SH-SY5Y (cell line): ENCODE measurements around the gene IPO9.

ENCODE experiments used
- GATA2 ChIP-seq: IDR thresholded peaks from 2 replicates; pipeline ENCODE4 v1.6.1; 2011; ENCODE audit warnings: mild to moderate bottlenecking, low read depth, low read length
- GATA3 ChIP-seq: IDR thresholded peaks from 2 replicates; pipeline ENCODE4 v1.6.1; 2011; ENCODE audit warnings: low read depth, mild to moderate bottlenecking, low read length, moderate library complexity

The IPO9 gene

GRCh38 chr1:201886103-201886885 is 57.3 kb downstream of the IPO9 start:
- TF ChIP-seq GATA2, result no peak

DNA sequence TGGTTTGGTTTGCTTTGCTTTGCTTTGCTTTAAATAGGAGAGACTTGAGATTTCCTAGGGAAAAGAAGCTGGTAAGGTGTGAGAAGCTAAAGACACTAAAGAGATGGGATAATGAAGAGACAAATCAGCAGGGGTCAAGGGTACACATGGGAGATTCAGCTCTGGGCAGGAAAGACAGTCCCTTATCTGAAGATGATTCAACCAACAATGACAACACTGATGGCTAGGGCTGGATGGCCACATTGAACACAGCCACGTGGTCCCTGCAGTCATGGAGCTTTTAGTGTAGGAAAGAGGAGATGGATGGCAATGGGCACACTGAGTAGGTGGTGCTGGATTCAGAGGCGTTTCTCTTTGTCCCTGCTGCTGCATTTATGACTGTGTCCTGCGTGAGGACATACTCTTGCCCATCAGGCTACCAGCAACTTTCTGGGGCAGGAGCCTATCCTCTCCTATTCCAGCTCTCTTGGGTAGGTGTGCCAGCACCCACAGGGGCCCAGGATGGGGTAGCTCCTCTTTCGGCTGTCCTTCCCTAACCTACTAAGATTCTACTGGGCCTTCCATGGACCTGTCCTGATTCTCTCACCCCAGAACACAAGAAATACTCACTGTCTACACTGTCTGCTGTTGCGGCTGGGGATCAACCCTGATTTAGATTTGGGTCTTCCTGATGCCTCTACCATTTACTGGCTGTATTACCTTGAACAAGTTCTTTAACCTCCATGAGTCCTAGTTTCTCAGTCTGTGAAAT is 58.3 kb downstream of the IPO9 start:
- TF ChIP-seq GATA3, result no peak
- TF ChIP-seq GATA2, result no peak

DNA sequence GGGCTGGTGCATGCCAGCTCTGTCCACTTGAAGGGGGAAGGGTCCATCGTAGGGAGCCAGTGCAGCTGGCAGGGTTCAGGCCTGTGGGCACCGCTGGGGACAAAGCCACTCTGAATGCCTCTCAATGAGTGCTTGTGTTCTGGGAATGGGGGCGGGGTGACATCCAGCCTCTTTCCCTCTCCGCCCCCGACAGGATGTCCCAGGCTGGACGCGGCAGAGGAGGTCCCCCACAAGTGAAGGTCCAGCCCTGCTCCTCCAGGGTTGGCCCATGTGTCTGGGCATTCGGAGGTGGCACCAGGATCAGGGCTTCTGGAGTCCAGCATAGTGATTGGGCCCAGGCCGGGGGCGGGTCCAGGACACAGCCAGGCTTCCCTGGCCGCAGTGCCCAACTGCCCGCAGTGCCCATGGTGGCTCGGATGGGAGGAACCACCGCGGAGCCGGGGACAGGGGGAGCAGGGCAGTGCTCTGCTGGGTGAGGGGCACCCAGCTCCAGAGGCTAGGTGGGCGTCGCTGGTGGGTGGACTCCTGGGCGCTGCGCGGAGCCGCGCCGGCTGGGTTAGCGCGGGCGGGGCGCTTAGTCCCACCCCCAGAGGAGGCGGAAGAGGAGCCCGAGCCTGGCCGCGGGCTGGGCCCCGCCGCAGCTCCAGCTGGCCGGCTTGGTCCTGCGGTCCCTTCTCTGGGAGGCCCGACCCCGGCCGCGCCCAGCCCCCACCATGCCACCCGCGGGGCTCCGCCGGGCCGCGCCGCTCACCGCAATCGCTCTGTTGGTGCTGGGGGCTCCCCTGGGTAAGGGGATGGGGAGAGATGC is 59.5 kb downstream of the IPO9 start, which contains the start of gene SHISA4:
TSS of gene SHISA4 (plus strand) at position 617 of the 808 bp plus-strand sequence. CDS start at position 714, 97 bp downstream.
- no peak for TF ChIP-seq GATA3
- TF ChIP-seq GATA2, result no peak

GRCh38 chr1:201889090-201889968 is 60.4 kb downstream of the IPO9 start:
- TF ChIP-seq GATA2 (no peak), GATA3 (no peak)

- no peak for TF ChIP-seq GATA2
- TF ChIP-seq GATA3, result no peak
Observed at GRCh38 chr1:201890223-201890622, 61.3 kb downstream of the IPO9 start.

DNA sequence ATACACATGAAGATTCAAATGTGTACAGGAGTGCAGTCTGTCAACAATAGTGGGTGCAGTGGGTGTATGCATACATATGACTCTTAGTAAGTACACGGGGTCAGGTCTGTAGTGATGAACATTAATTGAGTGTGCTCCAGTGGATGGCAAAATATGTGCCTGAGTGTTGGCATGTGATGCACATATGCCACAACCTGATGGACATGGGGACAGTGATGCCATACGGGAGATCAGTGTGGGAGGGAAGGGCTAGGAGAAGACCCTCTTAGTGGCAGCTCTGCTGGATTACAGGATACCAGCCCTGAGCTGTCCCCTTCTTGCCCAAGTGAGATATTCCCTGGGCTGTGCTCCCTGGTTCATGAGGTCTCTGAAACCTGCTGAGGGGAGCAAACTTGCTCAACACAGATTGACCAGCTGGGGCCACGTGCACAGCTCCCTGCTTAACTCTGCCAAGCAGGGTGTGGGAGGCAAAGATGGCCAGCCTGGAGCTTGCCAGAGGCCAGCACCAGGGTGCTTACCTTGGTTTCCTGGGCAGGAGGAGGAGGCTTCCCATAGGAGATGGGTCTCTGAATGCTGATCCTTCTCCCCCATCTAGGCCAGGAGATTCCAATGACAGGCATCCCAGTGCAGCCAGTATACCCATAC is 62.0 kb downstream of the IPO9 start:
- TF ChIP-seq GATA3, result no peak
- no peak for TF ChIP-seq GATA2

GRCh38 chr1:201891451-201892045 is 62.6 kb downstream of the IPO9 start:
- no peak for TF ChIP-seq GATA3
- TF ChIP-seq GATA2, result no peak

- TF ChIP-seq GATA3 (no peak), GATA2 (no peak)
Observed at GRCh38 chr1:201892211-201892610, 63.3 kb downstream of the IPO9 start.

DNA sequence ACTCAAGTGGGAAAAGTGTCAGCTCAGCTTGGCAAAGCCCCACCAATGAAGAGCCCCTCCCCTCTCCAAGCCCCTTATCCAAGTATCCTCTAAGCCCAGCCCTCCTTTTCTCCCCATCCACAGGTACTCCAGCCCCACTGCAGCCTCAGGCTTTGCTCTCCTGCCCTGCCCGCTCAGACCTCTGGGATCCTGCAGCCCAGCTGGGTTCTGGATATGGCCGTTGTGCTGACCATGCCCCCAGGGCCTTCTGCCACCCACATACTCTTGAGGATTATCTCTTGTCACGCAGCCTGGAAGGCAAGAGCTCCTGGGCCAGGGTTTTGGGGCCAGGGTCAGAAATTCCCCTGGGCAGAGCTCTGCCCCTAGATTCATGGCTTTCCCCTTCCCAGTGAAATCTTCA is 64.5 kb downstream of the IPO9 start:
- no peak for TF ChIP-seq GATA3
- TF ChIP-seq GATA2, result no peak

- TF ChIP-seq GATA3 (no peak), GATA2 (no peak)
Observed at GRCh38 chr1:201894343-201895119, 65.6 kb downstream of the IPO9 start.

DNA sequence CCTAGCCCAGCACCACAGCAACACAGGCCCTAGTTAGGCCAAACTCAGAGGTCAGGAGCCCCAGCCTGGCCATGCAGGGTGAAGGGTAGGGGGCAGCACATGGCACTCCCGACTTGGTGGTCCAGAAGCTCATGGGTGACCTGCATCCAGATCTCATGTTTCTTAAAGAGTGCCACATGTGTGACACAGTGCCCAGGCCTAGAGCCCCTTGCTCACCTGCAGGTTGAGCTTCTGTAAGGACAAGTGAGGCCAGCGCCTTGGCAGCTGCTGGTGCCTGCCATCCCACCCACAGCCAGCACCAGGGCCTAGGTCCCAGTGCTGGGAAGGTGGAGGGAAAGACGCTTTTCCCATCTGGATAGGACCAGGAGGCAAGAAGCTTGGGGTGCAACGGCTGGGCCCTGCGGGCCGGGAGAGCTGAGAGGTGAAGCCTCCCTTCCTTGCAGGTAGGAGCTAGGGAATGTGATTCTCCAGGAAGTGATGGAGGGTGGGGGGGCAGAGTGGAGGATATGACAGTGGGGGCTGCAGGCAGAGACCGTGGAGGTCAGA is 66.2 kb downstream of the IPO9 start:
- TF ChIP-seq GATA2, result no peak
- no peak for TF ChIP-seq GATA3
